ENCODE measurements around the gene SHROOM3. TPM values are rescaled to one million over a fixed set of nuclear protein-coding genes. Genes with fewer than 3 reads are reported as not detected.

Gene SHROOM3
- total and polyA plus RNA-seq, 8 donors, result 13.5 to 96.9 (median 16.9) TPM

DNA sequence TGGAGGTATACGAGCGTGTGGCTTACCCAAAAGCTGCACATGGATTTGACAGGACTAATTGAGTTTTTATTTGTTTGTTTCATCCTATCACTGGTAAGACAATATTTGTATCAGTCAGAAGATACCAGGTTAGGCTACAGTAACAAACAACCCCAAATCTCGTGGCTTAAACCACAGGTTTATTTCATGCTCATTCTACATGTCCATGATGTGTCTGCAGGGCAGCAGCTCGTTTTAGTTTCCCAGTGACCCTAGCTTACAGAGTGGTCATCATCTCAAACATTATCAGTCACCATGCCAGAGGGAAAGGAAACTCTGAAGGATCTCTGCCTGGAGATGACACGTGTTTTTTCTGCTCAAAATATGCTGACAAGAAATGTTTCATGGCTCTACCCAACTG lies 108.3 kb downstream of the SHROOM3 start:
- Histone ChIP-seq H3K9me3 (no peaks in the 10 kb centered on the region), H3K27me3 (no peaks in the 10 kb centered on the region), H3K4me3 (no peak overlapping the region), H3K4me1 (peaks cover 0 to 6% of the 10 kb centered on the region in 2 donors), H3K36me3 (no peaks in the 10 kb centered on the region), H3K27ac (no peak overlapping the region)
- intact Hi-C loops (cut with DNase I), result no loop called here
- TF ChIP-seq CTCF (IDR thresholded peaks at IDR 0.05), result no peak
- no peak for DNase-seq
- ATAC-seq, result no peak

DNA sequence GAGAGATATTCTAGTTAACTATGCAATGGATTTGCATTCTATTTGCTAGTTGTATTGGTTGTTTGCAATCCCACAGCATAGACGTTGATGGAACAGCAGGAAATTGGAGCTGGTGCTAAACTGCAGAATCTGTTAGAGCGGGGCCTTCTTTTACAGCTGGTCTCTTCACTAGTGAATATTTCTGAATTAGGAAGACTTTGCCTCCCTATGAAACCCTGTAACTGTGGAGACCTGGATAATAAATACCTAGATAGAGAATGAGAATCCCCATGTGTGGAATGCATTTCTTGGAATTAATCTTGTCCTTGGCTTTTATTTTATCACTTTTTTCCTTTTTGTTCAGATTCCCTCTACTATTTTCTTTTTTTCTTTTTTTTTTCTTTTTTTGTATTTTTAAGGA lies 109.7 kb downstream of the SHROOM3 start:
- TF ChIP-seq CTCF (IDR thresholded peaks at IDR 0.05), result no peak

DNA sequence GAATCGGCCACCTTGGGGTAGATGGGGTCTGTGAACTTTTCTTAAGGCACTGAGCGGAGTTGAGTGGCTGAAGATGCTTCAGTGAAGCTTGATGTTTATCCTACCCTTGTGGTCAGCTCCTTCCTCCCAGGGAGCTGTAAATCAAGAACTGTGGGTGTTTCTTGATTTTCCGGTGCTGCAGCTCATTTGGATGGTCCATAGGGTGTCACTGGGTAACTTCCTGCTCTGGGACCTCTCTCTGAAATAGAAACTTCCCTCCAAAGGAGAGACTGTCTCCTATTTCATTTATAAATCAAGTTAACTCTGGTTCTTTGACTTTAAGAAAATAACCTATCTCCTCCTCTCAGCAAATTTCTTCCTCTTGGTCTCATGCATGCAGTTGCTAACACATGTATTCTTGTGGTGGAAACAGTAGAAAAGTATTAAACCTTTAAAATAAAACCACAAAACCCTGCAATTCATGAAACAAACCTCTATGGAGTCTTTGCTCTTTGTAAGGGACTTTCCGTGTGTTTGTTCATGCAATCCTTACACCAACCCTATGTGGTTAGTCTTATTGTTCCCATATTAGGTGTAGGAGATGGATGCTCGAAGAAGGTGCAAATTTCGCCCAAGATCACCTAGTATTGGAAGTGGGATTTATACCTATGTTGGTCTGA lies 110.3 kb downstream of the SHROOM3 start:
- no peak for DNase-seq
- intact Hi-C loops (cut with DNase I), result no loop called here
- H3K9me3 ChIP-seq, result no peaks in the 10 kb centered on the region
- no peak for ATAC-seq
- H3K4me3 ChIP-seq, result no peak overlapping the region
- no peak for TF ChIP-seq CTCF (IDR thresholded peaks at IDR 0.05)
- no peaks in the 10 kb centered on the region for H3K27me3 ChIP-seq
- no peak overlapping the region for H3K27ac ChIP-seq
- H3K36me3 ChIP-seq, result no peaks in the 10 kb centered on the region
- peaks cover 0 to 6% of the 10 kb centered on the region in 2 donors for H3K4me1 ChIP-seq

More for the DNA sequence above, 109.7 kb downstream of the SHROOM3 start:
- no peaks in the 10 kb centered on the region for H3K27me3 ChIP-seq
- DNase-seq, result no peak
- no peaks in the 10 kb centered on the region for H3K9me3 ChIP-seq
- no peak overlapping the region for H3K27ac ChIP-seq
- peaks cover 0 to 6% of the 10 kb centered on the region in 2 donors for H3K4me1 ChIP-seq
- no peaks in the 10 kb centered on the region for H3K36me3 ChIP-seq
- ATAC-seq, result no peak
- no peak overlapping the region for H3K4me3 ChIP-seq
- intact Hi-C loops (cut with DNase I), result no loop called here

- H3K4me1 ChIP-seq, result peaks cover 0 to 6% of the 10 kb centered on the region in 2 donors
- H3K9me3 ChIP-seq, result no peaks in the 10 kb centered on the region
- ATAC-seq (no peak), DNase-seq (no peak)
- no peak for TF ChIP-seq CTCF (IDR thresholded peaks at IDR 0.05)
- H3K27me3 ChIP-seq, result no peaks in the 10 kb centered on the region
- H3K4me3 ChIP-seq, result no peak overlapping the region
- intact Hi-C loops (cut with DNase I), result no loop called here
- peak overlapping the region in 1 of 2 donors; percentile 34 for H3K27ac ChIP-seq
- no peaks in the 10 kb centered on the region for H3K36me3 ChIP-seq
Measured at GRCh38 chr4:76546327-76546726, 111.3 kb downstream of the SHROOM3 start.

GRCh38 chr4:76546759-76547742 lies 112.0 kb downstream of the SHROOM3 start:
- Histone ChIP-seq H3K36me3 (no peaks in the 10 kb centered on the region), H3K27ac (peak overlapping the region in 1 of 2 donors; percentile 34), H3K4me3 (no peak overlapping the region), H3K4me1 (peaks cover 0 to 6% of the 10 kb centered on the region in 2 donors), H3K27me3 (no peaks in the 10 kb centered on the region), H3K9me3 (no peaks in the 10 kb centered on the region)
- DNase-seq (peak in 2 of 4 donors; percentile 51 to 62), ATAC-seq (peak; percentile 88)
- intact Hi-C loops (cut with DNase I), result no loop called here
- TF ChIP-seq CTCF (IDR thresholded peaks at IDR 0.05), result no peak

Measured in left lung (tissue), 10 donors.